ENCODE data around the gene THADA.

Gene THADA

DNA sequence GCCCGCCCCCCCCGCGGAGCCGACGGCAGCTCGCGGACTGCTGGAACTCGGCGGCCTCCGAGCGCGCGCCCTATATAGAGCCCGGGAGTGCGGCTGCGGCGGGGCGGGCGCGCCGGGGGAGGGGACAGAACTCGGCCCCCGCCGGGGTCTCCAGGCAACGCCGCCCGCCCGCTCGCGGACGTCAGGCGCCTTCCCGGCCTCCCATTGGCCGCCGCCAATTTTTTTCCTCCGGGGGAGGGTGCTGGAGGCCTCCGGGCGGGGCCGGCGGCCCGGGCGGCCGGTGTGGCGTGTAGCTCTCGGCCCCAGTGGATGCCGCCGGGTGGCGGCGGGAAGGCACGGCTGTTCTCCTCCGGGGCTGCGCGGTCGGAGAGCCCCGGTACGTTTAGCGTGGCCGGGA is 369.3 kb downstream of the THADA start, which contains the start of gene ZFP36L2:
TSS of gene ZFP36L2 (minus strand) at position 49 of the 397 bp plus-strand sequence. CDS start 291 bp downstream, outside the sequence.
- peak; percentile 58 to 98 (median 92) for DNase-seq

DNA sequence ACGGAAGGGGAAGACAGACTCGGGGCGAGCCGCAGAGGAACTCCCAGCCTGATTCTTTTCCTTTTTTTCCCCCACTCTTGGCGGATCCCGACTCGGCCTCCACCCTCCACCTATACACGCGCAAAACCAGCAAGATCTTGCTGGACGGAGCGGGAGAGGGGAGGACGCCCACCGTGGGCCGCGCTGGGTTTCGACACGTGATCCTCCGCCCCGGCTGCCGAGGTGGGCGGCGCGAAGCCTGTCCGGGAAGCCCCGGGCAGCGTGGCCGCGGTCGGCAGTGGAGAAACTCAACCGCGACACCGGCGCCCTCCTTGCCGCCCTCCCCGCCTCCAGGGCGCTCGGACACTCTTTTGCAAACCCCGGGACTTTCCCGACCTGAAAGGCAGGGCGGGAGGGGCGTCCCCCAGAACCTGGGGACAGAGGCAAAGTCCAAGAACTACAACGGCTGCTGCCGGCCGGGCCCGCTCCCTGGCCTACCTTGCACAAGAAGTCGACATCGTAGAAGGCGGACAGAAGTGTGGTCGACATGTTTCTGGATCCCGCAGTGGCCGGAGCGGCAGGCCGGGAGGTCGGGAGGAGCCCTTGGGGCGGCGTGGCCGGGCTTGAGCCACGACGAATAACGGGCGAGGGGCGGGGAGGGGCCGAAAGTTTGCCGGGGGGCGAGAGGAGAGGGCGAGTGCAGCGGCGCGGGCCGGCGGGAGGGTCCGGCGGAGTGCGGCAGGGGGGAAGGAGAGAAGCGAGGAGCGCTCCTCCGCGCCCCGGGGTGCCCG is 369.9 kb downstream of the THADA start:
- DNase-seq: peak in 33 of 56 donors; percentile 22 to 93 (median 62)

DNA sequence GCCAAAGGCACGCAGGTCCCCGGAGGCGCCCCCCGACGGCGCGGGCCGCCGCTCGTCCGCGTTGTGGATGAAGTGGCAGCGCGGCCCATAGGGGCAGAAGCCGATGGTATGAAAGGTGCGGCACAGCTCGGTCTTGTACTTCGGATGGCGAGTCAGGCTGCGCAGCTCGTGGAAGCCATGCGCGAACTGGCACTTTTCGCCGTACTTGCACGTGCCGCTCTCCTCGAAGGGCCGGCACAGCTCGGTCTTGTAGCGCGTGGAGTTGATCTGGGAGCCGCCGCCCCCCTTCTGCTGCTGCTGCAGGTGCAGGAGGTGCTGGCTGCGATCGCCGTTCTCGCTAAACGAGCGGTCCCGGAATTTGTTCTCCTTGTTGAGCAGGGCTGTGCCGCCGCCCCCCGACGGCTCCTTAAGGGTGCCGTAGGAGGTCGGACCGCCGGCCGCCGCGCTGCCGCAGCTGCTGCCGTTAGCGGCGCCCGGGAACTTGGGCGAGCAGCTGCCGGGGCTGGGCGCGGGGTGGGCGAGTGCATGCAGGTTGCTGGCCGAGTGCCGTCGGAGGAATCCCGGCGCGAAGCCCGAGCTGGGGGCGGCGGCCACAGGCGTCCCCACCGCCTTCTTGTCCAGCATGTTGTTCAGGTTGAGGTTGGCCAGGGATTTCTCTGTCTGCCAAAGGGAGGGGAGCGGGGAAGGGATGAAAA is 370.6 kb downstream of the THADA start:
- peak in 27 of 56 donors; percentile 14 to 73 (median 51) for DNase-seq

DNA sequence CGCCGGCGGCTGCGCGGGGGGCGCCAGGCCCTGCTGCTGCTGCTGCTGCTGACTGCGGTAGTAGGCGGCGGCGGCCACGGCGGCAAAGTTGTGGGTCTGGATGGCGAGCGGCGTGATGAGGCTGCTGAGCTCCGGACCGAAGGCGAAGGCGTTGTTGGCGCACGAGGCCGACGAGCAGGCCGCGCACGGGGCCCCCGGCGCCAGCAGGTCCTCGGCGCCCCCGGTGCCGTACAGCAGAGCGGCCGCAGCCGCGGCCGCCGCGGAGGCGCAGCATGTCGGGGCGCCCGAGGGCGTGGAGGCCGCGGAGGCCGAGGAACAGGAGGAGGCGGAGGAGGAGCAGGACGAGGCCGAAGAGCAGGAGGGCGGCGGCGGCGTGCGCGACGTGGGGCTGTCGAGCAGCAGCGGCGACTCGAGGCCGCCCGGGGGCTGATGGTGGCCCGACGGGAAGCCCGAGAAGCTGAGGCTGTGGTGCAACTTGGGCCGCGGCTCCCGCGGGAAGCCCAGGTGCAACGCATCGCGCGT is 371.2 kb downstream of the THADA start:
- DNase-seq: peak in 8 of 56 donors; percentile 9 to 65 (median 45)

DNA sequence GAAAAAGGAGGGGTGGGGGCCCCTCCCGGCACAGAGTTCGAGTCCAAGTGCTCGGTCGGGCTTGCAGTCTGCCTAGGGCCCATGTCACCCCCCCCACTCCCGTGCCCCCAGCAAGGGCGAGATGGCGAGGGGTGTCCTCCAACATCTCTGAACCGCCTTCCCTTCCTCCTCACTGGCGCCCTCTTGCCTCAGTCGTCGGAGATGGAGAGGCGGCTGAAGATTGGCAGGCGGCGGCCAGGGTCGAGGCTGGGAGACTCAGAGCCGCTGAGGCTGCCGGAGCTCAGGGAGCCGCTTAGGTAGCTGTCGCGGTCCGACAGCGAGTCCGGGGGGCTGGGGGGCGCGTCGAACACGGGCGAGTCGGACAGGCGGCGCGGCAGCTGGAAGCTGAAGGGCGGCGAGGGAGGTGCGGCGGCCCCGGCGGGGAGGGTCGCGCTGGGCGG is 371.7 kb downstream of the THADA start:
- peak in 43 of 56 donors; percentile 15 to 71 (median 48) for DNase-seq

DNA sequence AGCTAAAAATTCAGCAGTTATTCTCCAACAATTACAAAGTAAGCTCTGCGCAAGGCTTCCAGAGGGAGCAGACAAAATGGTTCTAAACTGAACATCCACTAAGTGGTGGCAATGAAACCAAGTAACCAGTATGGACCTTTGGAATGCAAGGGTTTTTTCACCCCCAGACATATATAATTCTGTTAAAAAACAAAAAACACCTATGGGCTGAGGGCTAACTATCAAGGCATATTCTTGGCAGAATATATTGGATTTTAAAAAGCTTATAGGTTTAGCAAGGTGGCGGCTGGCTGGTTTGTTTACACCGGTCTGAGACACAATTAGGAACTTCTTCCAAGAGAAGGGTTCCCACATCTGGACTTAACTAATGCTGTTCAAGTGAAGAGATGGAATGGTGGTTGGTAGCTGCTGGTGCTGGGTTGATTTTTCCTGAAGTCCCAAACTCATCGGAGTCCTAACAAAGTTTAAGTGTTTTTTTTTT is 372.3 kb downstream of the THADA start:
- no peak for DNase-seq

DNA sequence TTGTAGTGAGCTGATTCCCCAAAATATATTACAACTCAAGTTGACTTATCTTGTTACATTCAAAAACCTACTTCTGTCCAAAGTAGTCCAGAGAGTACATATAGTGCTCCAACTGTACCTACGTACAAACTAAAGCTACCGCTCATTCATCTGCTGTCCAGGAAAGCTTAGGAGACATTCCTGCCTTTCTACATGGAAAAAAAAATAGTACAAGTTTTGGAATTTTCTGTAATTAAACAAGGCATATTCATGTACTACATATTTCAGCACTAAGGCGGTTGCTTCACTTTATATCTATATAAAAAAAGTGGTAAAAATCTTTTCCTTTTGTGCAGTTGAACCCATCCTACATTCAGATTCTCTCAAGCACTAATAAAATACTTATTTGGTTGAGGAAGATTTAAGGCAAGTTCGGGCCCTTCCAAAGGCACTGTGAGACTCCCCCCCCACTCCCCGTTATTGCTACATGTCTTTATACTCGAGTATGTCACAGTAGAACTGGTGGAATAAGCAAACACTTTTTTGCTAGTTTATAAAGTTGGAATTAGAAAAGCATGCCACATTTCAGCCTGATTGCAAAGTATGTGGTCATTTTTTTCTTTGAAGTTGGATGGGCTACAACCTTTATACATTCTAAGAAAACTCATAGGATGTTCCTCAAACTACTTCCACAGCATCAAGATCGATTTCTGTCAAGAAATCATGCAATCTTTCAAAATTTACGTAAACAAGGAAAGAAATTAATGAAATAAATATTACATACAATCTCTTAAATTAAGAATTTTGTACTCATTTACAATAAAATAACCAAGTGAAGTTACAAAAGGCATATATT is 373.1 kb downstream of the THADA start:
- DNase-seq: no peak

DNA sequence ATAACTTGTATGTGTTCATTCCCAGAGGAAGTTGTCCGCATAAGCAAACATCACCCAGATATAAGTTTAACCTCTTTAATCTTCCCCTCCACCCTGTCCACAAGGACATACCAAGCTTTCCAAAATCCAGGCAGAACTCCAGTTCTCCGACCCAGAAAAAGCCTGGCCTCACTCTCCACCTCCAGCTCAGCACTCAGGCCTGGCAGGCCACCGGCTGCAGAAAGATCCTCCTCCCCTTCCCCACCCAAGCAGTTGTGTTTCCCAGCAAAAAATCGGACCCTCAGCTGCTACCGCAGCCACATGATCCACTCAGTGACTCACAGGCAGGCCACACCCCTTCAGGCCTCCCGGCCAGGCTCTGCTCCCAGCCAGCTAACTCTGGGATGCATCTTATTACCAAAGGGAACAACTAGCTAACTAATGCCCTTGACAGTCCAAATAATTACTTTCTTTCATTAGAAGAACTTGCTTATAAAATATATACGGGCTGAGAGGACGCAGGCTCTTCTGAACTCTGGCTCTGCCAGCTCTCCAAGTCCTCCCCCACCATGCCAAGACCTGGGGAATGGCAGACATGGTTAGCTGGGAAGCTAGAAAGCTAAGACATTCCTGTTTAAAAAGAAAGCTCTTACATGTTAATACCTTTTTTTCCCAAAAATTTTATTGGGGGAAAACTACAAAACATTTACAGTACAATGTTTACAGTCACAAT is 373.9 kb downstream of the THADA start:
- peak; percentile 30 to 93 (median 85) for DNase-seq

DNA sequence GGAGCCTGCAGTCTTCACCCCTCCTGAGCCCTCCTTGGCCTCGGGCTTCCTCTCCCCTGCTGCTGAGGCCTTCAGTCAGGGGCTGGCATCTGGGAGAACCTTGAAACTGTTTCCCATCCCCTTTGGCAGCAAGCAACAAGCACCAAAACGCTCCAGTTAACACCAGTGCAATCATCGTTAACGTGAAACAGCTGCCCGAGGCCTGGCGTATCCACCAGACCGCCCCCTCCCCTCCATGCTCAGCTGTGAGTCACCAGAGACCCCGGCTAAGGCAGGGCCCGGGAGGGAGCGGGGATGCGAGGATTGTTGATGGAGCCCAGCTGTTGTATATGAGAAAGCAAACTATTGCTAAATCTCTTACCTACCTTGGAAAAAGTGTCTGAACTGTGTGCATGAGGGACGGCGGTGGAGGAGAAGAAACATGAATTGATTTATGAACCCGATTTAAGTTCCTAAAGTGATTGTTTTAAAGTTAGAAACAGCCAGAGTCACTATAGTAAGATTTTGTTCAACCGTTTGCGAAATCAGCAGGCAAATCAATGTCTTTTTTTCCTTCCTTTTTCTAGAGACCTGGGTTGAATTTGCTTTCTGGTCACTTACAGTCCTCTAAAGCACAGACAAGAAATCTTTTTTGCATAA is 374.6 kb downstream of the THADA start:
- peak in 16 of 56 donors; percentile 9 to 41 (median 20) for DNase-seq

DNA sequence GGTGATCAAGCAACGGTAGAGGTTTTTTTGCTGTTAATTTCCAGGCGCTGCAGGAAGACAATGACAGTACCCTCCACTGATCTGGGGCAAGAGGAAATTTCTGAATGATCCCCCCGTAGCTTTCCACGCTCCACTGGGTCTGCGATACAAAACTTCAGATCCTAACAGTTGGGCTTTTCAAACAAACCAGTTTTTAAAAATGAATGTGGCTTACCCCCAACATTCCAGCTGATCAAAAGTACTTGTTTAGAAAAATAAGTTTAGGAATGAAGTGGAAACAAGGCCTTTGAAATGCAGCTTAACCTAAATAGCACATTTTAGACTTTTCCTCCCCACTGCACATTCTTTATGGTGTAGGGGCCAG is 375.1 kb downstream of the THADA start:
- no peak for DNase-seq

DNA sequence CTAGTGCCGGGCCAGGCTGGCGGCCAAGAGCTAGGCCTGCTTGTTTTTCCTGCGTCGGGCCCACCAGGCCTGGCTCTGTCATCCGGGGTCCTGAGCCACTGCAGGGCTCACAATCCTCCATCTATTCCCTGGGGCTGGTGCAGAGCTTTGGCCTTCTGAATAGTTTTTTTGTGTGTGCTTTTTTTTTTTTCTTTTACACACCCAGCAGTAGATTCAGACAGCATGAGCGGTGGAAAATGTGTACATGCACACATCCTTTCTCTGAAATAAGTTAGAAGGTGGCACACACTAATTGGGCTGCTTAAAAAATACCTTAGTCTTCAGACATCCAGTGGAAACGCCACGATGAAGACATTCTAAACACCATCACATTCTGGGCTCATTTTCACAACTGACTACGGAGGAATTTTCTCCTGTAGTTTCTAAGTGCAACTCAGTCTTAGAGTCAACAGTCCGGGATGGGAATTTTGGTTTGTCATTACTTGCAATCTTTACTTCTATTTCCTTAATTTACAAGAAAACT is 375.5 kb downstream of the THADA start:
- DNase-seq: peak in 7 of 56 donors; percentile 43 to 88 (median 74)

DNA sequence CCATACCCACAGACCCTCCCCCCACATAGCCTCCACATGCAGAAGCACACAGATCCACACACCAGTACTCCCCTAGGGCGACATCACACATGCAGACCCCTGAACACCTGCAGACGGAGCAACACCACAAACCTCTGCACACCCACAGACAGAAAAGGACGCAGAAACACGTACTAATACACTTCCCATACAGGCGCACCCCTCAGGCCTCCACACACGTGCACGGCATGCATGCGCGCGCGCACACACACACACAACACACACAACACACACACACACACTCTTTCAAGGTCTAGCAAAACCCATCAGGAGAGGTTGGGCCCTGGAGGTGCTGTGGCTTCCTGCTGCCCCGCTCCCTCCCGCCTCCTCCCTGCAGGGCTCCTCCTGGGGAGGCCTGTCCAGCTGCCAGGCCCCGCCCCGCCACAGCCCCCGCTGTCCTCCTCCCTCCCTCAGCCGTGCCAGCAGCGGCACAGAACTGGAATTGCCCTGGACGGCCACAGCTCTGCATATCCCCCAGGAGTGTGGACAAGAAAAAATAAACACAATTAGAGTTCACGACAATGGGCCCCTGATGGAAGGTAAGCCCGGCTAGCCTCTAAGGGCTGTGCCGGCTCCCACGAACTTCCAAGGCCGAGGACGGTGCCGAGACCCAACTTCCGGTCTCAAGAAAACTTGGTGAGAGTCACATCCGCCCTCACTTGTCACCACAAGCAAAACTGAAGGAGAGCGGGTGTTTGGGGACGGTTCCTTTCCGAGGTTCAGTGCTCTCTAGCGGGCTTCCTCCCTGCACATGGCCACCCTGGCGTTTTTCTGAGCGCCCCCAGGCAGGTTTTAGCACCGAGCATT is 376.2 kb downstream of the THADA start:
- peak in 54 of 56 donors; percentile 22 to 92 (median 78) for DNase-seq

DNA sequence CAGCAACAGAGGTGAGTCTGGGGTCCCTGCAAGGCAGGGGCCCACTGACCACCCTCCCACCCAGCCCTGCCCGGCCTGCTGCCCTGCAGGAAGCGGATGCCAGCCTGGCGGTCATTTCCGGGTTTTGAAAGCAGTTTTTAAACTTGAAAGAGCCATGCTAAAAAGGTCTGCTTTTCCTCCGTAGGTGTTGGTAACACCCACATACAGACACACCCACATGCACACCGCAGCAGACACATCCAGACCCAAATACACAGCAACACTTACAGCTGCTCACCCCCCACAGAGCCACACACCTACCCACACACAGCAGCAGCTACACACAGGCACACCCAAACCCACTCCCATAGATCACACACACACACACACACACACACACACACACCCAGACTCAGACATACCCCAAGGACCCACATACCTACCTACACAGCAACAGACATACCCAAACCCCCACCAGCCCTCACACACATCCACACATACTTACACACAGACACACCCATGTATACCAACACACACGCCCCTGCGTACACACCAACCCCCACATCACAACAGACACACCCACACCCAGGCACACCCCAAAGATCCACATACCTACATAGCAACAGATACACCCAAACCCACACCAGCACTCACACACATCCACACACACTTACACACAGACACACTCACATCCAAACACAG is 377.0 kb downstream of the THADA start:
- peak in 7 of 56 donors; percentile 11 to 46 (median 20) for DNase-seq

DNA sequence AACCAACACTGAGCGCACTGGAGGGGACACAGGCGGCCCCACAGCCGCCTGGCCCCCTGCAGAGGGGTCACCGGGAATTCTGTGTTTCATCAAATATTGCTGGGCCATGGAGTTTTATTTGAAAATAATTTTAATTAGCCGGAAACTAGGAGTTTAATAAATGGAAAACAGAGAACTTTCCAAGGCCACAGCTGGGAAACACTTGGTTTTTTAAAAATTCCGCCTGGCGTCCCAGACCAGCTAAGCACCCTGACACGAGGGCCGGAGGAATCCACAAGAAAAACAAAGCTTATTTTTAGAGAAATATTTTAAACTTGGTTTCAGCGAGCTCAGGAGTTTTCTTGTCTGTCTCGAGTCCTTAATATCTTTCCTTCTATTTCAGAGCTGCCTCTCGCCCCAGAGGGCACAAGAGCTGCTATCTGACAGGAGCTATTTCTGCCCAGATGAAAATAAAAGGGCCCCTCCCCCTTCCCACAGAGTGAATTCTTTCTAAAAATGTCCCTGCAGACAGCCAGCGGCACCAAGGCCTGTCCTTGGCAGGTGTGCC is 377.6 kb downstream of the THADA start:
- peak in 2 of 56 donors; percentile 20 to 21 for DNase-seq

DNA sequence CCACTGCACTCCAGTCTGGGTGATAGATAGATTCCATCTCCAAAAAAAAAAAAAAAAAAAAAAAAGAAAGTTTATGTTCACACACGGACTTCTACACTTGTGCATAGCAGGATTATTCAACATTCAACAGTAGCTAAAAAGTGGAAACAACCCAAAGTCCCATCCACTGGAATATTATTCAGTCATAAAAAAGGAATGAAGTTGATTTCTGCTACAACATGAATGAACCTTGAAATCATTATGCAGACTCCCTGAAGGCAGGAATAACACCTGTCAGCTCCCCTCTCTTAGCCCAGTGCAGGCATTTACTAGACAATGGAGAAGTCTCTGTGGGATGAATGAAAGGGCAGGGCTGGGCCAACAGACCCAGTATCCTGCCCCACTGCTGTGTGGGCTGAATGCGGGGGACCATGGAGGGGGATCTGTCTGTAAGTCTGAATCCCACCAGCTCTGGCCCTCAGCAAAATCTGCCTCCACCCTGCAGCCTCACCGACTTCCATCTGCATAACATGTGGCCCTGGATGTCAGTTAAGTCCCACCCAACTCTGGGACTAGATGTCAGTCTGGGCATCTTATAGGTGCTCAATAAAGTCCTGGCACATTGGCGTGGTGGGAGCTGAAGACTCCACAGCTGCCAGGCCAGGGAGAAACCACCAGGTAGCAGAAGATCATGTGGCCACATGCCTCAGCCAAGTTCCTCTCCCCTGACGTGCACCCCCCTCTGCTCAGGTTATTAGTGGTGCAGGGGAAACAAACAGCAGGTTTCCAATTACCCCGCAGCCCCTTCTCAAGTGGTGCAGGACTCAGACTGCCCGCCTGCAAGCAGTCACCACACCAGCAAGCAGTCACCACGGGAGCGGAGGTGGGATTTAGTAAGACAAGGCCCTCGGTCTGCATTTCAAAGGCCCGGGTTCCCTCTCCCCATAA is 378.3 kb downstream of the THADA start:
- DNase-seq: no peak

DNA sequence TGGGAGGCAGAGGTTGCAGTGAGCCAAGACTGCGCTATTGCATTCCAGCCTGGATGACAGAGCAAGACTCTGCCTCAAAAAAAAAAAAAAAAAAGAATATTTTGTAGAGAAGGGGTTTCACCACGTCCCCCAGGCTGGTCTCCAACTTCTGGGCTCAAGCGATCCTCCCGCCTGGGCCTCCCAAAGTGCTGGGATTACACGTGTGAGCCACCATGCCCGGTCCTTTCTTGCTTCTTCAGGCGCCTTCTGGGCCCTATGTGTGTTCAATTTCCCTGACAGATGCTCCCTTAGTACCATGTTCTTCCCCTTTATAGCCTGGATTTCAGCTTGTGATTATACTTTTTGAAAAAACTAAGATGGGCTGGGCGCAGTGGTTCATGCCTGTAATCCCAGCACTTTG is 379.2 kb downstream of the THADA start:
- no peak for DNase-seq

Data from nucleus accumbens (tissue), 56 donors.